ENCODE results near the gene AAMP.

- TF ChIP-seq ZNF174 (tag by site-specific recombination; IDR thresholded peaks at IDR 0.05) (no peak), ZNF501 (tag by site-specific recombination; IDR thresholded peaks at IDR 0.05) (no peak), ZNF274 (IDR thresholded peaks at IDR 0.05; ENCODE audit: low read length) (no peak), ZNF274 (tag by site-specific recombination; IDR thresholded peaks at IDR 0.05; ENCODE audit: borderline replicate concordance) (no peak), ZNF510 (tag by site-specific recombination; IDR thresholded peaks at IDR 0.05; ENCODE audit: insufficient replicate concordance) (no peak), ZBTB17 (tag by site-specific recombination; IDR thresholded peaks at IDR 0.05) (no peak), SCRT1 (tag by site-specific recombination; IDR thresholded peaks at IDR 0.05; ENCODE audit: borderline replicate concordance) (no peak), ZNF704 (tag by site-specific recombination; IDR thresholded peaks at IDR 0.05) (no peak), ZNF10 (tag by site-specific recombination; IDR thresholded peaks at IDR 0.05) (no peak), CTCF (tag by site-specific recombination; IDR thresholded peaks at IDR 0.05) (no peak)
These were observed 47.3 kb upstream of the AAMP start for GRCh38 chr2:218317303-218317630.

All from HEK293 (cell line).